ENCODE data around the gene EPHB6.

Gene EPHB6

DNA sequence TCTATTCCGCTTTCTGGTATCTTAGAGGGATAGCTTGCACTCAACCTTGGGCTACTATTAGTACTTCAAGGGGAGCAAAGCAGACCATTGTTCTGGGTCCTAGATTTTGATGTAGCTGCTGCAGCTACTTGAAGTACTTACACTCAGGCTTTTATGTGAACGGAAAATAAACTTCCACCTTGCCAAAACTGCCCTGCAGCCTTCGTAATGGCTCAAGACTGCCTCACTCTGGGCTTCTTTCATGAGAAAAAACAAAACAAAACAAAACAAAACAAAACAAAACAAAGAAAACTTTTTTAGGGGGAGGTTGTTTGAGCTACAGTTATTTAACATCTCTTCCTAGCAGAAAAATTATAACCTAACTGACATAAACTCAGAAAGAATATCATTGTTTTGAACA is 19.4 kb upstream of the EPHB6 start:
- TF ChIP-seq, protein P1, sequence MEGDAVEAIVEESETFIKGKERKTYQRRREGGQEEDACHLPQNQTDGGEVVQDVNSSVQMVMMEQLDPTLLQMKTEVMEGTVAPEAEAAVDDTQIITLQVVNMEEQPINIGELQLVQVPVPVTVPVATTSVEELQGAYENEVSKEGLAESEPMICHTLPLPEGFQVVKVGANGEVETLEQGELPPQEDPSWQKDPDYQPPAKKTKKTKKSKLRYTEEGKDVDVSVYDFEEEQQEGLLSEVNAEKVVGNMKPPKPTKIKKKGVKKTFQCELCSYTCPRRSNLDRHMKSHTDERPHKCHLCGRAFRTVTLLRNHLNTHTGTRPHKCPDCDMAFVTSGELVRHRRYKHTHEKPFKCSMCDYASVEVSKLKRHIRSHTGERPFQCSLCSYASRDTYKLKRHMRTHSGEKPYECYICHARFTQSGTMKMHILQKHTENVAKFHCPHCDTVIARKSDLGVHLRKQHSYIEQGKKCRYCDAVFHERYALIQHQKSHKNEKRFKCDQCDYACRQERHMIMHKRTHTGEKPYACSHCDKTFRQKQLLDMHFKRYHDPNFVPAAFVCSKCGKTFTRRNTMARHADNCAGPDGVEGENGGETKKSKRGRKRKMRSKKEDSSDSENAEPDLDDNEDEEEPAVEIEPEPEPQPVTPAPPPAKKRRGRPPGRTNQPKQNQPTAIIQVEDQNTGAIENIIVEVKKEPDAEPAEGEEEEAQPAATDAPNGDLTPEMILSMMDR (IDR thresholded peaks at IDR 0.05; ENCODE audit: low read depth, low read length) = no peak
- DNase-seq (ENCODE audit: extremely low read depth, low read depth) = no peak

GRCh38 chr7:142836426-142836825 is 18.4 kb upstream of the EPHB6 start:
- no peak for DNase-seq (ENCODE audit: extremely low read depth, low read depth)
- TF ChIP-seq, protein P1 (IDR thresholded peaks at IDR 0.05; ENCODE audit: low read depth, low read length) = no peak

GRCh38 chr7:142838461-142839213 is 16.2 kb upstream of the EPHB6 start:
- TF ChIP-seq, protein P1 (IDR thresholded peaks at IDR 0.05; ENCODE audit: low read depth, low read length) = no peak
- DNase-seq (ENCODE audit: extremely low read depth, low read depth) = no peak

- no peak for DNase-seq (ENCODE audit: extremely low read depth, low read depth)
- TF ChIP-seq, protein P1 (IDR thresholded peaks at IDR 0.05; ENCODE audit: low read depth, low read length) = no peak
Observed at GRCh38 chr7:142842251-142842766, 12.6 kb upstream of the EPHB6 start.

DNA sequence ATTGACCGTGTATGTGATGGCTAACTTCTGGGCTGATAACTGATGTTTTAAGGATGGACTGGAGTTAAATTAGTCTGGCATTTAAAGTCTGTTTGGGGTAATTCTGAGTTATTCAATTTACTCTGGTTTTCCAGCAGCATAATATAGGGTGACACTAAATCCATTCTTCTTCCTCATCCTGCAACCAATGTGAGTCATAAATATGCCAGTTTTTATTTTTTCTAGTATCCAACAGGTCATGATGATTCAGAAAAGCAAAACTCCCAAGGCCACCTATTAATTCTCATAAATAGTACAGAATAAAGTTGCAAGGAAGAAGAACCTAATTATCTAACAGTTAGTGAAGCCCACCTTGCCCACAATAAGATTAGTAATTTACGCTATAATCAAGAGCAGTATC is 7.5 kb upstream of the EPHB6 start:
- TF ChIP-seq, protein P1 (IDR thresholded peaks at IDR 0.05; ENCODE audit: low read depth, low read length) = no peak
- DNase-seq (ENCODE audit: extremely low read depth, low read depth) = no peak

GRCh38 chr7:142851269-142851668 is 3.6 kb upstream of the EPHB6 start:
- no peak for DNase-seq (ENCODE audit: extremely low read depth, low read depth)
- TF ChIP-seq, protein P1 (IDR thresholded peaks at IDR 0.05; ENCODE audit: low read depth, low read length) = no peak

- no peak for DNase-seq (ENCODE audit: extremely low read depth, low read depth)
- TF ChIP-seq, protein P1 (IDR thresholded peaks at IDR 0.05; ENCODE audit: low read depth, low read length) = no peak
Observed at GRCh38 chr7:142851919-142852318, 3.0 kb upstream of the EPHB6 start.

Data from AG09319 (cell line).